ENCODE results near the gene ADPRS. TPM values are rescaled to one million over a fixed set of nuclear protein-coding genes. Genes with fewer than 3 reads are reported as not detected.

The ADPRS gene
- total RNA-seq, 4 donors from 2014 or later, result 41.0 to 64.3 (median 48.0) TPM

- H3K27me3 ChIP-seq, result no peaks in the 10 kb centered on the region
- TF ChIP-seq POLR2A (IDR thresholded peaks at IDR 0.05), result no peak
- no peak for TF ChIP-seq CTCF (IDR thresholded peaks at IDR 0.05)
- no peak for TF ChIP-seq EP300 (IDR thresholded peaks at IDR 0.05)
- WGBS, 2 donors, result 89 to 94% methylated on average over 17 of the region's 17 CpGs
- H3K36me3 ChIP-seq, result peaks cover 5 to 65% (median 28%) of the 10 kb centered on the region in 3 donors
- no peaks in the 10 kb centered on the region for H3K9me3 ChIP-seq
- no peak for DNase-seq (ENCODE audit: low spot score in 2 of 2)
- H3K4me3 ChIP-seq, result no peak overlapping the region
- H3K27ac ChIP-seq, result no peak overlapping the region
- H3K4me1 ChIP-seq, result peaks cover 0 to 75% (median 18%) of the 10 kb centered on the region in 4 donors
Observed at GRCh38 chr1:36092166-36092797, 3.6 kb downstream of the ADPRS start.

- Histone ChIP-seq H3K4me1 (peaks cover 0 to 79% (median 18%) of the 10 kb centered on the region in 4 donors), H3K36me3 (peaks cover 5 to 66% (median 28%) of the 10 kb centered on the region in 3 donors), H3K9me3 (no peaks in the 10 kb centered on the region), H3K27me3 (no peaks in the 10 kb centered on the region), H3K4me3 (no peak overlapping the region), H3K27ac (no peak overlapping the region)
- no peak for DNase-seq (ENCODE audit: low spot score in 2 of 2)
- 93% methylated on average over 9 of the region's 9 CpGs for WGBS, 2 donors
- TF ChIP-seq CTCF (IDR thresholded peaks at IDR 0.05) (no peak), EP300 (IDR thresholded peaks at IDR 0.05) (no peak), POLR2A (IDR thresholded peaks at IDR 0.05) (no peak)
Observed at GRCh38 chr1:36092798-36093185, 4.1 kb downstream of the ADPRS start.

- H3K36me3 ChIP-seq, result peaks cover 5 to 66% (median 28%) of the 10 kb centered on the region in 3 donors
- no peak for DNase-seq (ENCODE audit: low spot score in 2 of 2)
- no peaks in the 10 kb centered on the region for H3K27me3 ChIP-seq
- no peak overlapping the region for H3K4me3 ChIP-seq
- no peaks in the 10 kb centered on the region for H3K9me3 ChIP-seq
- 76 to 84% methylated on average over 7 of the region's 7 CpGs for WGBS, 2 donors
- no peak for TF ChIP-seq CTCF (IDR thresholded peaks at IDR 0.05)
- TF ChIP-seq EP300 (IDR thresholded peaks at IDR 0.05), result no peak
- TF ChIP-seq POLR2A (IDR thresholded peaks at IDR 0.05), result no peak
- H3K4me1 ChIP-seq, result peaks cover 0 to 77% (median 14%) of the 10 kb centered on the region in 4 donors
- H3K27ac ChIP-seq, result no peak overlapping the region
Observed at GRCh38 chr1:36093226-36093625, 4.5 kb downstream of the ADPRS start.

GRCh38 chr1:36093929-36094328 is 5.2 kb downstream of the ADPRS start:
- 53 to 64% methylated on average over 3 of the region's 3 CpGs for WGBS, 2 donors
- Histone ChIP-seq H3K4me1 (peaks cover 0 to 74% (median 11%) of the 10 kb centered on the region in 4 donors), H3K27me3 (no peaks in the 10 kb centered on the region), H3K9me3 (no peaks in the 10 kb centered on the region), H3K27ac (peak overlapping the region in 1 of 4 donors; percentile 36), H3K36me3 (peaks cover 5 to 66% (median 28%) of the 10 kb centered on the region in 3 donors), H3K4me3 (no peak overlapping the region)
- DNase-seq (ENCODE audit: low spot score in 2 of 2), result no peak
- TF ChIP-seq EP300 (IDR thresholded peaks at IDR 0.05), result no peak
- no peak for TF ChIP-seq POLR2A (IDR thresholded peaks at IDR 0.05)
- no peak for TF ChIP-seq CTCF (IDR thresholded peaks at IDR 0.05)

- Histone ChIP-seq H3K4me3 (no peak overlapping the region), H3K27ac (peak overlapping the region in 1 of 4 donors; percentile 20), H3K9me3 (no peaks in the 10 kb centered on the region), H3K27me3 (no peaks in the 10 kb centered on the region), H3K4me1 (peaks cover 0 to 76% (median 8%) of the 10 kb centered on the region in 4 donors), H3K36me3 (peaks cover 5 to 66% (median 28%) of the 10 kb centered on the region in 3 donors)
- no peak for DNase-seq (ENCODE audit: low spot score in 2 of 2)
- no peak for TF ChIP-seq POLR2A (IDR thresholded peaks at IDR 0.05)
- peak in 1 of 2 donors; percentile 8 for TF ChIP-seq EP300 (IDR thresholded peaks at IDR 0.05)
- TF ChIP-seq CTCF (IDR thresholded peaks at IDR 0.05), result no peak
- WGBS, 2 donors, result 83 to 91% methylated on average over 8 of the region's 8 CpGs
Observed at GRCh38 chr1:36094621-36095061, 5.9 kb downstream of the ADPRS start.
